Bronchial epithelial cell (primary cell): Measurements from ENCODE around the gene TSPAN1. TPM values are rescaled to one million over a fixed set of nuclear protein-coding genes. Genes with fewer than 3 reads are reported as not detected.

Source experiments
- DNase-seq: peaks from one replicate; pipeline ENCODE4 v3.0.0-alpha.2; 2010; ENCODE audit warnings: low read depth
- FAIRE-seq: peaks from 2 replicates; lab custom pipeline; 2011; peaks lifted over from hg19 to GRCh38; lab: Jason Lieb, UNC
- H3K27me3 ChIP-seq: 2 replicates; pipeline ENCODE4 v1.5.1; 2011; ENCODE audit warnings: low read length; ENCODE audit not compliant: control insufficient read depth, insufficient read depth
- H3K36me3 ChIP-seq: 2 replicates; pipeline ENCODE4 v1.5.1; 2011; ENCODE audit warnings: low read length; ENCODE audit not compliant: control insufficient read depth, insufficient read depth
- H3K4me3 ChIP-seq: 2 replicates; pipeline ENCODE4 v1.5.1; 2011; ENCODE audit warnings: mild to moderate bottlenecking, low read depth, low read length, control low read depth
- total RNA-seq: library from RNA; depleted of rRNA; stranded (reverse); fragments of >200 nt; gene quantifications from 2 replicates; pipeline ENCODE4 v1.2.1, GENCODE V29; 2014
- TF ChIP-seq, protein P1 (sequence below): IDR thresholded peaks from 2 replicates; pipeline ENCODE4 v1.5.1; 2011; ENCODE audit warnings: mild to moderate bottlenecking, moderate library complexity, low read length, control low read depth, inconsistent platforms; ENCODE audit not compliant: insufficient read depth, severe bottlenecking

The TSPAN1 gene
- total RNA-seq, 1 donor from 2014 or later, result 42.1 TPM

DNA sequence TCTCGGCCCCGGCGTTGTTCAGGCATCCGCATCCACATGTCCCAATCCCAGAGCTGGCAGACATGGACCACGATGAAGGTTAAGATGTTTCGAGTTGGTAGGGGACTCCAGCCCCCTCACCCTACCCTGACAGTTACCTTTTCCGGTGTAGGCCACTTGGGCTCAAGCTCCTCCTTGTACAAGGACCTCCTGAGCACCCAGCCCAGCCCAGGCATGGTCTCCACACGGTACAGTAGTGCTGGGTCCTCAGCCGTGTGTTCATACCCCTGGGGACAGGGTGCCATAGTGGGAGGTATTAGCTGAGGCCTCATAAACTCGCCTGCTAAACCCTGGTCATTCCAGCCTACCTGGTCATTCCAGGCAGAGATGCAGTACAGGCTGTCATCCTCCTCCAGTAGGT, 17.3 kb downstream of the TSPAN1 start:
- no peaks in the 10 kb centered on the region for H3K27me3 ChIP-seq
- H3K36me3 ChIP-seq, result peaks cover 31% of the 10 kb centered on the region
- FAIRE-seq, result no peak
- H3K4me3 ChIP-seq, result no peak overlapping the region
- no peak for DNase-seq
- TF ChIP-seq, protein P1, sequence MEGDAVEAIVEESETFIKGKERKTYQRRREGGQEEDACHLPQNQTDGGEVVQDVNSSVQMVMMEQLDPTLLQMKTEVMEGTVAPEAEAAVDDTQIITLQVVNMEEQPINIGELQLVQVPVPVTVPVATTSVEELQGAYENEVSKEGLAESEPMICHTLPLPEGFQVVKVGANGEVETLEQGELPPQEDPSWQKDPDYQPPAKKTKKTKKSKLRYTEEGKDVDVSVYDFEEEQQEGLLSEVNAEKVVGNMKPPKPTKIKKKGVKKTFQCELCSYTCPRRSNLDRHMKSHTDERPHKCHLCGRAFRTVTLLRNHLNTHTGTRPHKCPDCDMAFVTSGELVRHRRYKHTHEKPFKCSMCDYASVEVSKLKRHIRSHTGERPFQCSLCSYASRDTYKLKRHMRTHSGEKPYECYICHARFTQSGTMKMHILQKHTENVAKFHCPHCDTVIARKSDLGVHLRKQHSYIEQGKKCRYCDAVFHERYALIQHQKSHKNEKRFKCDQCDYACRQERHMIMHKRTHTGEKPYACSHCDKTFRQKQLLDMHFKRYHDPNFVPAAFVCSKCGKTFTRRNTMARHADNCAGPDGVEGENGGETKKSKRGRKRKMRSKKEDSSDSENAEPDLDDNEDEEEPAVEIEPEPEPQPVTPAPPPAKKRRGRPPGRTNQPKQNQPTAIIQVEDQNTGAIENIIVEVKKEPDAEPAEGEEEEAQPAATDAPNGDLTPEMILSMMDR, result no peak

GRCh38 chr1:46193285-46193684, 18.4 kb downstream of the TSPAN1 start:
- Histone ChIP-seq H3K27me3 (no peaks in the 10 kb centered on the region), H3K36me3 (peaks cover 28% of the 10 kb centered on the region), H3K4me3 (no peak overlapping the region)
- TF ChIP-seq, protein P1, result no peak
- FAIRE-seq, result no peak
- DNase-seq, result no peak

- DNase-seq (no peak), FAIRE-seq (no peak)
- TF ChIP-seq, protein P1, result no peak
- peaks cover 28% of the 10 kb centered on the region for H3K36me3 ChIP-seq
- H3K4me3 ChIP-seq, result no peak overlapping the region
- H3K27me3 ChIP-seq, result no peaks in the 10 kb centered on the region
These were observed 19.2 kb downstream of the TSPAN1 start for GRCh38 chr1:46193984-46194570.

GRCh38 chr1:46194641-46195193, 19.8 kb downstream of the TSPAN1 start:
- TF ChIP-seq, protein P1, result no peak
- no peak overlapping the region for H3K4me3 ChIP-seq
- no peak for FAIRE-seq
- H3K27me3 ChIP-seq, result no peaks in the 10 kb centered on the region
- H3K36me3 ChIP-seq, result peaks cover 27% of the 10 kb centered on the region
- no peak for DNase-seq

DNA sequence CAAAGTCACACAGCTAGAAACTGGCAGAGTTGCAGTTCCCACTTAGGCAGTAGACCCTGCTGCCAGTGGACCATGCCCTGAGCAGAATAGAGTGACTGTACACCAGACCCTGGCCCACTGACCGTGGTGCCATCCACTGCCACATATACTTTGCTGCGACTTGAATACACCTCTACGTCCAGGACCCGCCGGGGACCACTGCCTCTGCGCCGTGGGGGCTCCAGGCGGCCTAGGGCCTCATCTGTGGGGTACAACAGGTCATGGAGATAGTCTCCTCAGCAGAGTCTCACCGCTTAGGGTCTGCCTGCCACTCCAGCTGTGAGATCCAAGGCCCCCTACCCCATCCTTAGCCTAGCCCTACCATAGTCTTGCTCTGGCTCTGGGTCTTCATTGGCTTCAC, 21.7 kb downstream of the TSPAN1 start:
- DNase-seq (no peak), FAIRE-seq (no peak)
- Histone ChIP-seq H3K36me3 (peaks cover 22% of the 10 kb centered on the region), H3K27me3 (no peaks in the 10 kb centered on the region), H3K4me3 (no peak overlapping the region)
- TF ChIP-seq, protein P1, result no peak
